HepG2 (cell line): ENCODE data around the gene WNK4. TPM values are rescaled to one million over a fixed set of nuclear protein-coding genes. Genes with fewer than 3 reads are reported as not detected.

Source experiments
- ATF2 ChIP-seq: sonication (generic); formaldehyde crosslinking; IDR thresholded peaks from 2 replicates; pipeline ENCODE4 v1.4.0; 2020; ENCODE audit warnings: missing genetic modification reagents
- ATF7 ChIP-seq, 2 experiments: fragments of 450-650 bp in 1 of 2; sonication (generic) in 1 of 2; formaldehyde crosslinking in 1 of 2; IDR thresholded peaks; 2 replicates each; pipeline versions ENCODE4 v1.4.0 to v1.6.1; 2016 to 2020; ENCODE audit warnings: antibody characterized with exemption in 1 of 2, mild to moderate bottlenecking in 1 of 2, missing genetic modification reagents in 1 of 2
- FIP1L1 ChIP-seq: fragments of 200-400 bp; formaldehyde crosslinking; IDR thresholded peaks from 2 replicates; pipeline ENCODE4 v1.6.1; 2018; ENCODE audit warnings: low read depth, mild to moderate bottlenecking, low read length, moderate library complexity, borderline replicate concordance; ENCODE audit not compliant: insufficient read depth
- FOSL2 ChIP-seq: sonication (generic); formaldehyde crosslinking; IDR thresholded peaks from 2 replicates; pipeline ENCODE4 v1.4.0; 2020; ENCODE audit warnings: missing genetic modification reagents
- GTF3A ChIP-seq: sonication (generic); formaldehyde crosslinking; conservative IDR thresholded peaks from 2 replicates; pipeline ENCODE4 v1.4.0; 2020; ENCODE audit warnings: mild to moderate bottlenecking, missing genetic modification reagents
- HDAC6 ChIP-seq: fragments of 200-600 bp; sonication (generic); IDR thresholded peaks from 2 replicates; pipeline ENCODE4 v1.7.0; 2017; ENCODE audit warnings: mild to moderate bottlenecking, antibody characterized with exemption, low read length, low read depth
- HMG20A ChIP-seq: IDR thresholded peaks from 2 replicates; pipeline ENCODE4 v1.6.1; 2016; ENCODE audit warnings: borderline replicate concordance
- HNF4A ChIP-seq: sonication (generic); formaldehyde crosslinking; IDR thresholded peaks from 2 replicates; pipeline ENCODE4 v1.4.0; 2020; ENCODE audit warnings: missing genetic modification reagents
- NR2F2 ChIP-seq: IDR thresholded peaks from 2 replicates; pipeline ENCODE4 v1.6.1; 2012; ENCODE audit warnings: low read depth, inconsistent platforms, borderline replicate concordance
- PRMT3 ChIP-seq: sonication (generic); formaldehyde crosslinking; IDR thresholded peaks from 2 replicates; pipeline ENCODE4 v1.8.1; 2022; ENCODE audit warnings: low read depth, mild to moderate bottlenecking, moderate library complexity, missing genetic modification reagents, borderline replicate concordance
- RFX1 ChIP-seq: fragments of 450-650 bp; IDR thresholded peaks from 2 replicates; pipeline ENCODE4 v1.6.1; 2017
- RXRA ChIP-seq: sonication (generic); formaldehyde crosslinking; IDR thresholded peaks from 2 replicates; pipeline ENCODE4 v1.5.1; 2020; ENCODE audit warnings: missing genetic modification reagents
- U2AF1 ChIP-seq: fragments of 200-400 bp; formaldehyde crosslinking; optimal IDR thresholded peaks from 2 replicates; pipeline ENCODE3; 2017; ENCODE audit warnings: mild to moderate bottlenecking, low read depth, low read length
- ZBTB33 ChIP-seq: sonication (generic); formaldehyde crosslinking; IDR thresholded peaks from 2 replicates; pipeline ENCODE4 v1.4.0; 2020; ENCODE audit warnings: missing genetic modification reagents
- ZNF3 ChIP-seq: IDR thresholded peaks from 2 replicates; pipeline ENCODE4 v1.7.0; 2017; ENCODE audit warnings: inconsistent platforms
- ZNF841 ChIP-seq: sonication (generic); formaldehyde crosslinking; IDR thresholded peaks from 2 replicates; pipeline ENCODE4 v1.8.1; 2023; ENCODE audit warnings: missing genetic modification reagents, borderline replicate concordance
- ZNF883 ChIP-seq: sonication (generic); formaldehyde crosslinking; IDR thresholded peaks from 2 replicates; pipeline ENCODE4 v1.5.1; 2020; ENCODE audit warnings: mild to moderate bottlenecking, missing genetic modification reagents; ENCODE audit errors: not compliant biosample characterization
- ZSCAN21 ChIP-seq: sonication (generic); formaldehyde crosslinking; IDR thresholded peaks from 2 replicates; pipeline ENCODE4 v1.8.0; 2022; ENCODE audit warnings: mild to moderate bottlenecking, missing genetic modification reagents, moderate library complexity, borderline replicate concordance
- polyA plus RNA-seq, 8 experiments: library from polyadenylated mRNA; depleted of rRNA in 3 of 8; stranded (reverse) in 7 of 8; unstranded in 1 of 8; fragments of >200 nt; fragmentation: Illumina TruSeq in 4 of 8; extraction: Trizol in 4 of 8; gene quantifications; 2 replicates each; pipeline versions ENCODE4 v1.2.1 to v1.2.3, GENCODE V29; 2011 to 2016; ENCODE audit warnings: low read depth in 4 of 8, missing spikeins in 1 of 8, mixed read lengths in 1 of 8; ENCODE audit not compliant: insufficient read depth in 1 of 8
- total RNA-seq, 5 experiments: library from RNA; depleted of rRNA; stranded (reverse); fragments of >200 nt; fragmentation: Illumina TruSeq; extraction: Trizol; gene quantifications; 2 replicates each; pipeline ENCODE4 v1.2.3, GENCODE V29; 2016; ENCODE audit warnings: low read depth in 1 of 5
- TF ChIP-seq, protein P1 (sequence below): sonication (generic); formaldehyde crosslinking; IDR thresholded peaks from 2 replicates; pipeline ENCODE4 v1.9.0; 2021; ENCODE audit warnings: missing genetic modification reagents, borderline replicate concordance
- TF ChIP-seq, protein P2 (sequence below): sonication (generic); formaldehyde crosslinking; IDR thresholded peaks from 2 replicates; pipeline ENCODE4 v1.4.0; 2020; ENCODE audit warnings: missing genetic modification reagents
- TF ChIP-seq, protein P3 (sequence below): sonication (generic); formaldehyde crosslinking; conservative IDR thresholded peaks from 2 replicates; pipeline ENCODE4 v1.5.0; 2020; ENCODE audit warnings: missing genetic modification reagents

The WNK4 gene
- total and polyA plus RNA-seq, 2 of the 13 experiments (the other 11 are each of a cell fraction or from before 2014, with no cell fraction given): 2.7 to 13.7 TPM

GRCh38 chr17:42766124-42766523 is 14.3 kb upstream of the WNK4 start (continued):
- TF ChIP-seq ZBTB33 (no peak), HMG20A (no peak), ZSCAN21 (no peak), PRMT3 (CRISPR knock-in tag) (no peak), ATF7 (IDR thresholded peaks at IDR 0.05) (no peak), ATF7 (CRISPR knock-in tag; IDR thresholded peaks at IDR 0.05) (no peak), ZNF883 (CRISPR knock-in tag) (no peak), RFX1 (no peak), ATF2 (CRISPR knock-in tag) (0 out of 2 replicates have a peak, but pooled peaks have one; percentile 26), NR2F2 (no peak), FOSL2 (CRISPR knock-in tag) (peak; percentile 73), HNF4A (CRISPR knock-in tag) (peak; percentile 73), ZNF3 (no peak), RXRA (CRISPR knock-in tag) (peak; percentile 63), GTF3A (CRISPR knock-in tag) (no peak), ZNF841 (CRISPR knock-in tag) (no peak), HDAC6 (no peak), U2AF1 (no peak), FIP1L1 (no peak)
- TF ChIP-seq, protein P1, sequence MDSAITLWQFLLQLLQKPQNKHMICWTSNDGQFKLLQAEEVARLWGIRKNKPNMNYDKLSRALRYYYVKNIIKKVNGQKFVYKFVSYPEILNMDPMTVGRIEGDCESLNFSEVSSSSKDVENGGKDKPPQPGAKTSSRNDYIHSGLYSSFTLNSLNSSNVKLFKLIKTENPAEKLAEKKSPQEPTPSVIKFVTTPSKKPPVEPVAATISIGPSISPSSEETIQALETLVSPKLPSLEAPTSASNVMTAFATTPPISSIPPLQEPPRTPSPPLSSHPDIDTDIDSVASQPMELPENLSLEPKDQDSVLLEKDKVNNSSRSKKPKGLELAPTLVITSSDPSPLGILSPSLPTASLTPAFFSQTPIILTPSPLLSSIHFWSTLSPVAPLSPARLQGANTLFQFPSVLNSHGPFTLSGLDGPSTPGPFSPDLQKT: no peak
- TF ChIP-seq, protein P2, sequence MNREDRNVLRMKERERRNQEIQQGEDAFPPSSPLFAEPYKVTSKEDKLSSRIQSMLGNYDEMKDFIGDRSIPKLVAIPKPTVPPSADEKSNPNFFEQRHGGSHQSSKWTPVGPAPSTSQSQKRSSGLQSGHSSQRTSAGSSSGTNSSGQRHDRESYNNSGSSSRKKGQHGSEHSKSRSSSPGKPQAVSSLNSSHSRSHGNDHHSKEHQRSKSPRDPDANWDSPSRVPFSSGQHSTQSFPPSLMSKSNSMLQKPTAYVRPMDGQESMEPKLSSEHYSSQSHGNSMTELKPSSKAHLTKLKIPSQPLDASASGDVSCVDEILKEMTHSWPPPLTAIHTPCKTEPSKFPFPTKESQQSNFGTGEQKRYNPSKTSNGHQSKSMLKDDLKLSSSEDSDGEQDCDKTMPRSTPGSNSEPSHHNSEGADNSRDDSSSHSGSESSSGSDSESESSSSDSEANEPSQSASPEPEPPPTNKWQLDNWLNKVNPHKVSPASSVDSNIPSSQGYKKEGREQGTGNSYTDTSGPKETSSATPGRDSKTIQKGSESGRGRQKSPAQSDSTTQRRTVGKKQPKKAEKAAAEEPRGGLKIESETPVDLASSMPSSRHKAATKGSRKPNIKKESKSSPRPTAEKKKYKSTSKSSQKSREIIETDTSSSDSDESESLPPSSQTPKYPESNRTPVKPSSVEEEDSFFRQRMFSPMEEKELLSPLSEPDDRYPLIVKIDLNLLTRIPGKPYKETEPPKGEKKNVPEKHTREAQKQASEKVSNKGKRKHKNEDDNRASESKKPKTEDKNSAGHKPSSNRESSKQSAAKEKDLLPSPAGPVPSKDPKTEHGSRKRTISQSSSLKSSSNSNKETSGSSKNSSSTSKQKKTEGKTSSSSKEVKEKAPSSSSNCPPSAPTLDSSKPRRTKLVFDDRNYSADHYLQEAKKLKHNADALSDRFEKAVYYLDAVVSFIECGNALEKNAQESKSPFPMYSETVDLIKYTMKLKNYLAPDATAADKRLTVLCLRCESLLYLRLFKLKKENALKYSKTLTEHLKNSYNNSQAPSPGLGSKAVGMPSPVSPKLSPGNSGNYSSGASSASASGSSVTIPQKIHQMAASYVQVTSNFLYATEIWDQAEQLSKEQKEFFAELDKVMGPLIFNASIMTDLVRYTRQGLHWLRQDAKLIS: no peak
- TF ChIP-seq, protein P3, sequence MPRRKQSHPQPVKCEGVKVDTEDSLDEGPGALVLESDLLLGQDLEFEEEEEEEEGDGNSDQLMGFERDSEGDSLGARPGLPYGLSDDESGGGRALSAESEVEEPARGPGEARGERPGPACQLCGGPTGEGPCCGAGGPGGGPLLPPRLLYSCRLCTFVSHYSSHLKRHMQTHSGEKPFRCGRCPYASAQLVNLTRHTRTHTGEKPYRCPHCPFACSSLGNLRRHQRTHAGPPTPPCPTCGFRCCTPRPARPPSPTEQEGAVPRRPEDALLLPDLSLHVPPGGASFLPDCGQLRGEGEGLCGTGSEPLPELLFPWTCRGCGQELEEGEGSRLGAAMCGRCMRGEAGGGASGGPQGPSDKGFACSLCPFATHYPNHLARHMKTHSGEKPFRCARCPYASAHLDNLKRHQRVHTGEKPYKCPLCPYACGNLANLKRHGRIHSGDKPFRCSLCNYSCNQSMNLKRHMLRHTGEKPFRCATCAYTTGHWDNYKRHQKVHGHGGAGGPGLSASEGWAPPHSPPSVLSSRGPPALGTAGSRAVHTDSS (CRISPR knock-in tag): no peak
